ENCODE measurements around the gene FAM200B.
"Not testable (repeated sequence)": the region's sequence is repeated elsewhere in the genome, so short reads cannot be mapped to it uniquely, and the experiment has no call there.

Gene FAM200B

GRCh38 chr4:15696866-15697265 is 15.2 kb downstream of the FAM200B start:
- no peak for DNase-seq (ENCODE audit: low read depth)

GRCh38 chr4:15702941-15703403 is 21.3 kb downstream of the FAM200B start, which contains the start of gene BST1:
BST1 (plus strand) TSS chr4:15703065; CDS start chr4:15703145, 80 bp downstream.
- DNase-seq (ENCODE audit: low read depth) = peak; percentile 28

- no peak for DNase-seq (ENCODE audit: low read depth)
These were observed 21.8 kb downstream of the FAM200B start for GRCh38 chr4:15703439-15703838.

DNA sequence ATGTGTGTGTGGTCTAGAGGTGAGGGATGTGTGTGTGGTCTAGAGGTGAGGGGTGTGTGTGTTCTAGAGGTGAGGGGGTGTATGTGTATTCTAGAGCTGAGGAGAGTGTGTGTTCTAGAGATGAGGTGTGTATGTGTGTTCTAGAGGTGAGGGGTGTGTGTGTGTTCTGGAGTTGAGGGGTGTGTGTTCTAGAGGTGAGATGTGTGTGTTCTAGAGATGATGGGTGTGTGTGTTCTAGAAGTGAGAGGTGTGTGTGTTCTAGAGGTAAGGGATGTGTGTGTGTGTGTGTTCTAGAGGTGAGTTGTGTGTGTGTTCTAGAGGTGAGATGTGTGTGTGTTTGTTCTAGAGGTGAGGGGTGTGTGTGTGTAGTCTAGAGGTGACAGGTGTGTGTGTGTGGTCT is 22.5 kb downstream of the FAM200B start:
- no peak for DNase-seq (ENCODE audit: low read depth)

- DNase-seq (ENCODE audit: low read depth) = no peak
These were observed 25.2 kb downstream of the FAM200B start for GRCh38 chr4:15706646-15707362.

GRCh38 chr4:15707363-15707715 is 25.7 kb downstream of the FAM200B start:
- no peak for DNase-seq (ENCODE audit: low read depth)

DNA sequence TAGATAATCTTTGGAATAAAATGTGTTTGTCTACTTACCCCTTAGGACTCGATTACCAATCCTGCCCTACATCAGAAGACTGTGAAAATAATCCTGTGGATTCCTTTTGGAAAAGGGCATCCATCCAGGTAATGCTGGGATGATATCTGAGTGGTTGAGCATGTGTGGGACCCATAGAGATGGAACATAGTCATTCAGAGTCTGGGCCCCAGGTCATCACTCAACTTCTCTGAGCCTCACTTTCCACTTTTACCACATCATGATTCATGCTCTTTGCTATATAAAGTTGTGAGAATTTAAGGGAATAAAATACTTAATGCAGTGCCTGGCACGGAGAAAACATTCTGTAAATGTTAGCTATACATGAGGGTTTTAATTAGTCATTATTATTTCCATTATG is 30.1 kb downstream of the FAM200B start:
- no peak for DNase-seq (ENCODE audit: low read depth)

DNA sequence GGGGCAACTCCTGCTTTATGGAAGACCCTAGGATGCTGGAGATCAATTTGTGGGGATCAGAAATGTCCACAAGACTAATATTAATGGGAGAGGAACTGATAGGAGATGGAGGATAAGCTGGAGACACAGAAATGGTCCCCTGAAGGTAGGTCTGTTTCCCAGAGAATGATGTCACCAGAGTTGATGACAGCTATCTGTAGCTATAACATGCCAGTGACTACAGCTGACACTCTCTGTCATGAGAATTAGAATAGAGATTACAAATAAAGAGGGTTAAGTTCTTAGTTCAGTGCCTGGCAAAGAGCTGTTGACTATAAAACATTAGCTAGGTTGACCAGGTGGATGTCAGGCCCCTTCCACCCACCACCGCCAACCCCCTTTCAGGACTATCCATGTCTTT is 30.6 kb downstream of the FAM200B start:
- no peak for DNase-seq (ENCODE audit: low read depth)

DNA sequence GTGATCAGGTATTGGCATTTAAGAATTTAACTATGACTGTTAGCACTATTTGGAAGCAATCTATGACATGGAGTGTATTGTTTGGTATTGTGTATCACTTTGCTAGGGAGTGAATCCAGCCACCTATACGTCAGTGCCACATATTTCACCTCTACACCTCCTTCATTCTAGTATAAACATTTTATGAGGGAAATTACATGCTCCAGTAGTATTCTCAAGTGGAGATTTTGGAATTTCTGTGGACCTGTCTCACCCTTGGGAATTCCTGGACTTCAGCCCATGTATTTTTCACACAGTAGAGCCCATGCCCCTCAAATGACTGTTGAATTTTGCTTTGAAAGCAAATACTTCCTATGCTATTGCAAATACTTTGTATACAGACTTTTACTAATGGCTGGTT is 32.5 kb downstream of the FAM200B start:
- no peak for DNase-seq (ENCODE audit: low read depth)

DNA sequence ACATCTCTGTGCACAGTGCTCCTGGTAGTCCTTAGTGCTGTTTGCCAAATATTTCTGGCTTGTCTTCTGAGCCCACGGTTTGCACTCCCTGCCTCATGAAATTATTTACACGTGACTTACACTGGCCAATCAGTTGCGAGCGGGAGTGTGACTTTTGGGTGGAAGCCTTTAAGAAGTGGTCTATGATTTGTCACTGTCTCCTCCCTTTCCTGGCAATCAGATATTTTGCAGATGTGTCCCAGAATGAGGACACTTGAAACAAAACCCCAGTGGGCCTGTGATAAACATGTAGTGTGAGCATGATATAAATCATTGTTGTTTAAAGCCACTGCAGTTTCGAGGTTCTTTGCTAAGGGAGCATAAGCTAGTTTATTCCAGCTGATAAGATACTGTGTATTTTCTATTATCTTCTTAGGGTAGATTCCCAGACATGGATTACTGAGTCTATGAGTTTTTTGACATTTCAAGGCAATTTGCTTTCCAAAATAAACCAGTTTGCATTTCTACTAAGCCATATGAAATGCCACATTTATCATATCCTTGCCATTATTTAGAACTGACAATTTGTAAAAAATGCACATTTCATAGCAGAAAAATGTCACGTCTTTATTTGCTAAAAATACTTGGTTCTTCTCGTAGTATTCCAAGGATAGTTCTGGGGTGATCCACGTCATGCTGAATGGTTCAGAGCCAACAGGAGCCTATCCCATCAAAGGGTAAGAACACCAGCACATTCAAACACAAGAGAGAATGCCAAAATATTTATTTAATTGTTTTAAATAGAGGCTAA is 33.2 kb downstream of the FAM200B start:
- DNase-seq (ENCODE audit: low read depth) = no peak

GRCh38 chr4:15716115-15716514 is 34.5 kb downstream of the FAM200B start:
- DNase-seq (ENCODE audit: low read depth) = no peak

DNA sequence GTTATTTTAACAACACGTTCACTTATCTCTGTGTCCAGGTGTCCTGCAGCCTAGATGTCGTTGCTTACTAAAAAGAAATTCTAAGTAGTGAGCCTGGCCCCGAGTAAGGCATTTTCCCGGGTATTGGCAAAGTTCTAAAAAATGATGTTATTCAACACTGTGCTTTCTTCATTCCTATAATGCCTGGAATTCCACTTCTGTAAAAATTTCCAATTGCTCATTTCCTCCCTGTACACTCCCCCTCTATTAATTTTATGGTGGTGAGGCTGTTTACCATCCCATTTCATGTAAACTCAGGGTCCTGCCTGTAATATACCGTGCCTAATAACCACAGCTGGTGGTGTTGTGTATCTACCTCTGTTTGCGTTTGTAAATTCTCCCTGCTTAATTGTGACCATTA is 35.5 kb downstream of the FAM200B start:
- no peak for DNase-seq (ENCODE audit: low read depth)

DNA sequence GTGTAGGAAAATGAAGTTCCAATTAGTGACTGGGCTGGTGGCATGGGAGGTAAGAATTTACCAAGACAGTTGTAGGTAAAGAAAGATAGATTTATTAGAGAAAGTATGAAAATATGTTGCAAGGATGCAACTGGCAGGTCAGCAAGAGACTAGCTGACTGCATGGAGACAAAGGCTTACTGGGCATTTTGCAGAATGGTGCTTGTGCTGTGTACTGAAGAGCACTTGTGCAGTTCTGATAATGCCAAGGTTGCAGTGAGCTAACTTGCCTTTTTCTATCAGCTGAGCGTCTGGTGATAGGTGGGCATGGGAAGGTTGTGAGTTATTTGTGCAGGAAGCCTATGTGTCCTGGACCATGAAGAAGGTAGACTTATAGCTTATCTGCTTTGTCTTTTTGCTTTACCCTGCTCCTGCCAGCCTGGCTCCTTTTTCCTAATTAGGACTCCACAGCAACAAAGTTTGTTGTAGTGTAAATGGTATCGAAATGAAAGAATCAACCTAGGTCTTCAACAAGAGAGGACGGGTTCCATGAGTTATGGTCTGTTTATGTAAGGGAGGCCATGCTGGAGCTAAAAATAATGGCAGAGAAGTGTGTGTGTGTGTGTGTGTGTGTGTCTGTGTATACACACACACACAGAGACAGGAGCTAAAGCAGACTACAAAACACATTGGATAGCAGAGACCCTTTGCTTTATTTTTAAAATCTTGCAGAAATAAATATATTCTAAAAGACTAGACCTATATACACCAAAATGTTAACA is 36.2 kb downstream of the FAM200B start:
- DNase-seq (ENCODE audit: low read depth) = no peak

DNA sequence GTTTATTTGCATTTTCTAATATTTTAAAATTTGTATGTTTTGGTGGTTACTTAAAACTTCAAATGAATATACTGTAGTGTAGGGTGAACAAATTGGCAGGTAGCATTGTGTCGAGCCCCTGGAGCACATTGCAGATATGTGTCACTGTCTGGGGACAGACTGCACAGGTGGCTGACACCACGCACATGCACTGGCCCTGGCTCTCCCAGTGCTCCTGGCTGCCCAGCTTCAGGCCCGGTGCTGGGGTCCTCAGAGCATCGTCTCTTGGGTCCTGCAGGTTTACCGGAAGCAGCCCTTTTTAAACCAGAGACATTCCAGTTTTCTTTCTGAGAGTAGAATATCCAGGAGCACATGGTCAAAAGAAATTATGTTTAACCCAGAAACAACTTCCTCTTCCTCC is 36.8 kb downstream of the FAM200B start:
- DNase-seq (ENCODE audit: low read depth) = no peak

- DNase-seq (ENCODE audit: low read depth) = no peak
These were observed 37.3 kb downstream of the FAM200B start for GRCh38 chr4:15718959-15719358.

DNA sequence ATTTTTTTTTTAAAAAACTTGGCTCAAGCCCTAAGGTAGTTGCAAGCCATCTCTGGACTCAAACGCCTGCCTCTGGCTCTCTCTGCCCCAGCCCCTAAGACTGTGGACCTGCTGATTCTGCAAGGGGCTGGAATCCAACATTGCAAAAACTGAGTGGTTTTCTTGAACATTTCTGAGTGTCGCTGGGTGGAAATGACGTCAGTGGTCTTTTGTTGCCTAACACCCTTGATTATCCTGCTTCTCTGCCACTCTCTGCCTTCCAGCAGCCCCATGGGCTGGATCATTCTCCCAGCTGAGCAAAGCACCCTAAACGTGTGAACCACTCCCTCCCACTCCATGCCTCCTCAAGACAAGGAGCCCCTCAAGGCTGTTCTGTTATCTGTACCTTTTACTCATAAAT is 37.9 kb downstream of the FAM200B start:
- no peak for DNase-seq (ENCODE audit: low read depth)

- DNase-seq (ENCODE audit: low read depth) = no peak
These were observed 39.2 kb downstream of the FAM200B start for GRCh38 chr4:15720851-15721250.

DNA sequence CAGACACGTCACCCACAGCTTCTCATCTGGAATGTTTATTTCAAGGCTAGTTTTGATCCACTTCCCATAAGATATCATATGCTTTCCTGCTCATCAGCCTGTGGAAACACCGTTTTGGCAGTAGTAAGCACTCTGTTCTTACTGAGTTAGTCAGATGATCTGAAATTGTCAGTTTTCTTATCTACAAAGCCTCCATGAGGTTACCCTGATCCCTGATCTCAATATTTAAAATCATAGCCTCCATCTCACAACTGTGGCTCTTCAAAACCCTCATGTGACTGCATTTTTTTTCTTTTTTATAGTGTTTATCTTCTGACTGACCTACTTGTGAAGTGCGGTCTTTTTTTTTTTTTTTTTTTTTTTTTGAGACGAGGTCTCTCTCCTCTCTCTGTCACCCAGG is 44.0 kb downstream of the FAM200B start:
- no peak for DNase-seq (ENCODE audit: low read depth)

DNA sequence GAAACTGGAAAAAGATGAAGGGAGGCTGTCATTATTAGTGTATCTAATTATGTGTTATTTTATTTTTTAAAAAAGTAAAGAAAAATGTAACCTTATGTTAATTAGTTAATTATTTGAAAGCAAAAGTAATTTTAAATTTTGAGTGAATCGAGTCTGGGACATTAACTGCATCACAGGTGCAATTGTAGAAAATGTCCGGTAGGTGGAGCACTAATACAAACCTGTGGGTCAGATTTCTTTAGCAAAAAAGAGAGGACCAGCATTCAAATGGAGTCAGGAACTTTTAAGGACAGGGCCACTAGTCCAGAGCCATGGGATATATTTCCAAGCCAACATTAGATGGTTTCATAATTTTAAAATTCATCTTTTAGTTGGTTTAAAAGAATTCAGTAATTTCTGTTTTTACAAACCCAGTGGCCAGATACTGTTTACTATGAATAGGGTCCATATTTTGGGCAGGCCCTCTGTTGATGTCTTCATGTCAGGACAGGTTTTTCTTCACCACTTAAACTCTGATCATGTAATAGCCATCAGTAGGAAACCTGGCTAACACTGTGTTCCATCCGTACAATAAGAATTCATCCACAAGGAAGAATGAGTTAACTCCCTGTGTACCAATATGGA is 48.4 kb downstream of the FAM200B start:
- no peak for DNase-seq (ENCODE audit: low read depth)

- DNase-seq (ENCODE audit: low read depth) = not testable (repeated sequence)
These were observed 51.4 kb downstream of the FAM200B start for GRCh38 chr4:15733061-15733460.

- DNase-seq (ENCODE audit: low read depth) = no peak
These were observed 53.9 kb downstream of the FAM200B start for GRCh38 chr4:15735536-15735935.

DNA sequence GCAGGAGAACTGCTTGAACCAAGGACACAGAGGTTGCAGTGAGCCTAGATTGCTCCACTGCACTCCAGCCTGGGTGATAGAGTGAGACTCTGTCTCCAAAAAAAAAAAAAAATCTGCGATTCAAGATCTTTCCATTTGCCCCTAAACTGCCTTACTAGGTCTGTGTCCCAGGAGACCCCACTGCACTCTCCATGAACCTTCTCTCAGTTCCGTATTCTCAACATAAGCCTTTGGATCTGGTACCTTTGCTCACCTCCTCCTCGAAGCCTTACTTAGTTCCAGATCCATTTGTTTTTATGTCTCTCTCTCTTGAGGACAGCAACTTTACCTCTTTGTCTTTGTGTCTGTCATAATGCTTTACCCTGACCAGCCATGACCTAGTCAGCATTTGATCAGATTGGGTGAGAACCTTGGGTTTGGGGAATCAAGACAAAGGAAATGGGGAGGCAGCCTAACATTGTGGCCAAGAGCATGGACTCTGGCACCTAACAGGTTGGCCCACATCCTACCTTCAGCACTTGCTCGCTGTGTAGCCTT is 55.0 kb downstream of the FAM200B start:
- no peak for DNase-seq (ENCODE audit: low read depth)
